Trophoblast cell (in vitro differentiated cells and primary cell): Measurements from ENCODE around the gene KCNT1.

Experiments used
- DNase-seq, 2 donors: peaks; one replicate each; pipeline ENCODE4 v3.0.0-alpha.2; 2016
- H2AFZ ChIP-seq: 2 replicates; pipeline ENCODE4 v1.6.1; 2013; ENCODE audit warnings: low read length, moderate library complexity, mild to moderate bottlenecking; ENCODE audit not compliant: insufficient read depth, poor library complexity
- H2AK5ac ChIP-seq: 2 replicates; pipeline ENCODE4 v1.6.1; 2013; ENCODE audit warnings: mild to moderate bottlenecking, low read length
- H2BK120ac ChIP-seq: 2 replicates; pipeline ENCODE4 v1.6.1; 2013; ENCODE audit warnings: low read length, mild to moderate bottlenecking, moderate library complexity; ENCODE audit not compliant: insufficient read depth, poor library complexity
- H2BK12ac ChIP-seq: 2 replicates; pipeline ENCODE4 v1.6.1; 2013; ENCODE audit warnings: mild to moderate bottlenecking, low read length, moderate library complexity
- H2BK5ac ChIP-seq: 2 replicates; pipeline ENCODE4 v1.6.1; 2013; ENCODE audit warnings: low read length, low read depth, moderate library complexity, mild to moderate bottlenecking; ENCODE audit not compliant: poor library complexity
- H3K14ac ChIP-seq: 2 replicates; pipeline ENCODE4 v1.6.1; 2013; ENCODE audit warnings: mild to moderate bottlenecking, low read length
- H3K18ac ChIP-seq: 2 replicates; pipeline ENCODE4 v1.6.1; 2013; ENCODE audit warnings: mild to moderate bottlenecking, low read length
- H3K23ac ChIP-seq: 2 replicates; pipeline ENCODE4 v1.6.1; 2013; ENCODE audit warnings: low read length
- H3K27ac ChIP-seq: 2 replicates; pipeline ENCODE4 v1.5.1; 2013; ENCODE audit warnings: low read depth, mild to moderate bottlenecking, inconsistent platforms, low read length, moderate library complexity
- H3K27me3 ChIP-seq: 2 replicates; pipeline ENCODE4 v1.6.1; 2013; ENCODE audit warnings: inconsistent platforms, mild to moderate bottlenecking, low read length, moderate library complexity; ENCODE audit not compliant: insufficient read depth
- H3K36me3 ChIP-seq, 2 experiments: 1 replicate in 1 of 2; 2 replicates in 1 of 2; pipeline ENCODE4 v1.6.1; 2013; ENCODE audit warnings: low read length in 2 of 2, mild to moderate bottlenecking in 2 of 2, moderate library complexity in 1 of 2; ENCODE audit not compliant: insufficient read depth in 2 of 2, control insufficient read depth in 1 of 2
- H3K4ac ChIP-seq: 2 replicates; pipeline ENCODE4 v1.6.1; 2013; ENCODE audit warnings: low read depth, mild to moderate bottlenecking, low read length, moderate library complexity
- H3K4me1 ChIP-seq, 2 experiments: 1 replicate in 1 of 2; 2 replicates in 1 of 2; pipeline ENCODE4 v1.6.1; 2013; ENCODE audit warnings: low read length in 2 of 2, mild to moderate bottlenecking in 2 of 2, moderate library complexity in 1 of 2; ENCODE audit not compliant: insufficient read depth in 2 of 2, control insufficient read depth in 1 of 2
- H3K4me2 ChIP-seq: 2 replicates; pipeline ENCODE4 v1.6.1; 2013; ENCODE audit warnings: inconsistent platforms, mild to moderate bottlenecking, low read length, moderate library complexity
- H3K4me3 ChIP-seq: 2 replicates; pipeline ENCODE4 v1.5.1; 2013; ENCODE audit warnings: mild to moderate bottlenecking, low read depth, low read length, inconsistent platforms
- H3K79me1 ChIP-seq: one replicate; pipeline ENCODE4 v1.6.1; 2013; ENCODE audit warnings: low read length
- H3K79me2 ChIP-seq: 2 replicates; pipeline ENCODE4 v1.6.1; 2013; ENCODE audit warnings: low read length, mild to moderate bottlenecking; ENCODE audit not compliant: control insufficient read depth, insufficient read depth, poor library complexity
- H3K9ac ChIP-seq: 2 replicates; pipeline ENCODE4 v1.6.1; 2013; ENCODE audit warnings: mild to moderate bottlenecking, low read length
- H3K9me3 ChIP-seq: 2 replicates; pipeline ENCODE4 v1.6.1; 2013; ENCODE audit warnings: low read depth, mild to moderate bottlenecking, control low read depth, inconsistent platforms, low read length; ENCODE audit not compliant: insufficient read depth
- H4K12ac ChIP-seq: 2 replicates; pipeline ENCODE4 v1.6.1; 2013; ENCODE audit warnings: low read depth, mild to moderate bottlenecking, low read length, moderate library complexity
- H4K8ac ChIP-seq: 2 replicates; pipeline ENCODE4 v1.6.1; 2013; ENCODE audit warnings: low read depth, mild to moderate bottlenecking, low read length, moderate library complexity
- H4K91ac ChIP-seq: one replicate; pipeline ENCODE4 v1.6.1; 2013; ENCODE audit warnings: low read depth, mild to moderate bottlenecking, low read length, moderate library complexity
- WGBS: extraction: QIAGEN DNeasy Blood & Tissue Kit; methylation state at CpG from one replicate; pipeline ENCODE4 v1.1.7; 2013; ENCODE audit warnings: missing lambda C conversion rate; ENCODE audit not compliant: insufficient read length, insufficient coverage; ENCODE audit errors: extremely low coverage; 5-methylcytosine and 5-hydroxymethylcytosine counted together

Gene KCNT1

GRCh38 chr9:135818718-135819475, 116.9 kb downstream of the KCNT1 start:
- Histone ChIP-seq H3K79me1 (no peaks in the 10 kb centered on the region), H4K8ac (no peak overlapping the region), H3K9me3 (peaks cover 5% of the 10 kb centered on the region), H3K27ac (no peak overlapping the region), H3K79me2 (no peaks in the 10 kb centered on the region), H4K12ac (no peak overlapping the region), H3K27me3 (no peaks in the 10 kb centered on the region), H3K36me3 (peaks cover 78 to 84% of the 10 kb centered on the region in 2 experiments), H3K4ac (no peak overlapping the region), H3K4me1 (no peaks in the 10 kb centered on the region), H3K14ac (no peak overlapping the region), H2AK5ac (no peak overlapping the region), H3K4me3 (no peak overlapping the region), H3K9ac (no peak overlapping the region), H2BK12ac (no peak overlapping the region), H3K18ac (no peak overlapping the region), H2AFZ (no peak overlapping the region), H2BK120ac (no peak overlapping the region), H3K23ac (no peak overlapping the region), H3K4me2 (no peak overlapping the region), H4K91ac (no peak overlapping the region), H2BK5ac (no peak overlapping the region)
- no peak for DNase-seq
- no CpG with 5 or more reads among the region's 43 CpGs for WGBS

GRCh38 chr9:135819905-135820304, 117.9 kb downstream of the KCNT1 start:
- H2BK5ac ChIP-seq, result no peak overlapping the region
- H3K14ac ChIP-seq, result no peak overlapping the region

GRCh38 chr9:135820661-135821060, 118.7 kb downstream of the KCNT1 start:
- H3K79me2 ChIP-seq, result no peaks in the 10 kb centered on the region
- H3K4me3 ChIP-seq, result no peak overlapping the region
- H2AFZ ChIP-seq, result no peak overlapping the region
- no CpG with 5 or more reads among the region's 18 CpGs for WGBS
- H3K18ac ChIP-seq, result no peak overlapping the region
- H4K91ac ChIP-seq, result no peak overlapping the region
- H3K27me3 ChIP-seq, result no peaks in the 10 kb centered on the region
- H2BK120ac ChIP-seq, result no peak overlapping the region
- no peak overlapping the region for H4K12ac ChIP-seq
- no peaks in the 10 kb centered on the region for H3K4me1 ChIP-seq
- no peak overlapping the region for H3K4ac ChIP-seq
- no peak overlapping the region for H3K4me2 ChIP-seq
- DNase-seq, result no peak
- H3K36me3 ChIP-seq, result peaks cover 68 to 76% of the 10 kb centered on the region in 2 experiments
- H4K8ac ChIP-seq, result no peak overlapping the region
- H3K9ac ChIP-seq, result no peak overlapping the region
- no peak overlapping the region for H3K27ac ChIP-seq
- no peak overlapping the region for H3K14ac ChIP-seq
- no peak overlapping the region for H2BK12ac ChIP-seq
- H3K23ac ChIP-seq, result no peak overlapping the region
- no peak overlapping the region for H2BK5ac ChIP-seq
- H2AK5ac ChIP-seq, result no peak overlapping the region
- no peaks in the 10 kb centered on the region for H3K79me1 ChIP-seq
- no peaks in the 10 kb centered on the region for H3K9me3 ChIP-seq

More at GRCh38 chr9:135819905-135820304, 117.9 kb downstream of the KCNT1 start:
- Histone ChIP-seq H3K4ac (no peak overlapping the region), H3K79me2 (no peaks in the 10 kb centered on the region), H3K4me1 (no peaks in the 10 kb centered on the region), H3K4me2 (no peak overlapping the region), H3K36me3 (peaks cover 72 to 78% of the 10 kb centered on the region in 2 experiments), H2BK12ac (no peak overlapping the region), H3K9me3 (no peaks in the 10 kb centered on the region), H3K79me1 (no peaks in the 10 kb centered on the region), H3K18ac (no peak overlapping the region), H4K8ac (no peak overlapping the region), H3K27me3 (no peaks in the 10 kb centered on the region), H3K9ac (no peak overlapping the region), H2BK120ac (no peak overlapping the region), H3K23ac (no peak overlapping the region), H3K27ac (no peak overlapping the region), H2AFZ (no peak overlapping the region), H4K91ac (no peak overlapping the region), H2AK5ac (no peak overlapping the region), H4K12ac (no peak overlapping the region), H3K4me3 (no peak overlapping the region)
- no CpG with 5 or more reads among the region's 13 CpGs for WGBS
- no peak for DNase-seq

GRCh38 chr9:135821116-135821515, 119.1 kb downstream of the KCNT1 start:
- H3K9ac ChIP-seq, result no peak overlapping the region
- H3K27me3 ChIP-seq, result no peaks in the 10 kb centered on the region
- no peak overlapping the region for H3K14ac ChIP-seq
- no CpG with 5 or more reads among the region's 20 CpGs for WGBS
- H3K27ac ChIP-seq, result no peak overlapping the region
- no peak overlapping the region for H3K4me3 ChIP-seq
- no peaks in the 10 kb centered on the region for H3K79me2 ChIP-seq
- no peaks in the 10 kb centered on the region for H3K9me3 ChIP-seq
- H3K79me1 ChIP-seq, result no peaks in the 10 kb centered on the region
- H4K8ac ChIP-seq, result no peak overlapping the region
- H3K4ac ChIP-seq, result no peak overlapping the region
- no peak overlapping the region for H2AK5ac ChIP-seq
- no peak overlapping the region for H3K18ac ChIP-seq
- no peak overlapping the region for H2BK5ac ChIP-seq
- H2BK120ac ChIP-seq, result no peak overlapping the region
- DNase-seq, result no peak
- no peak overlapping the region for H2BK12ac ChIP-seq
- peaks cover 64 to 71% of the 10 kb centered on the region in 2 experiments for H3K36me3 ChIP-seq
- H4K91ac ChIP-seq, result no peak overlapping the region
- no peak overlapping the region for H4K12ac ChIP-seq
- no peak overlapping the region for H3K23ac ChIP-seq
- no peak overlapping the region for H3K4me2 ChIP-seq
- no peak overlapping the region for H2AFZ ChIP-seq
- no peaks in the 10 kb centered on the region for H3K4me1 ChIP-seq
